Measurements from ENCODE around the gene APOBEC3H.

DNA sequence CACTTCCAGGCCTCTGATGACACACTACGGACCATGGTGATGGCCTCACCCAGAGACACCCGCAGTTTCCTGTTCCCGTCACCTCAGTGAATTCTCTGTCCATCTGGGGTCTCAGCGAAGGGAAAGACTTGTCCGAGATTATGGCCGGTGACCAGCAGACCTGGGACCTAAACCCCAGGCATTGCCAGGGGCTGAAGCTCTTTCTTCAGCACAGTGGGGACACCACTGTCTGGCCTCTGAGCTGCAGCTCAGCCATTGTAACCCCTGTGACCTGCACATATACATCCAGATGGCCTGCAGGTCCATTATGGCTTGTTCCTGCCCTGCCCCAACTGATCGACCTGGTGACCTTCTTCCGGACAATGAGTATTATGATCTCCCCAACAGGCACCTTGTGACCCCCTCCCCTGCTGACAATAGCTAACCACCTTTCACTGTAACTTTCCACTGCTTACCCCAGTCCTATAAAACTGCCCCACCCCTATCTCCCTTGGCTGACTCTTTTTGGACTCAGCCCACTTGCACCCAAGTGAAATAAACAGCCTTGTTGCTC, 33.2 kb downstream of the APOBEC3H start:
- TF ChIP-seq, protein P1, sequence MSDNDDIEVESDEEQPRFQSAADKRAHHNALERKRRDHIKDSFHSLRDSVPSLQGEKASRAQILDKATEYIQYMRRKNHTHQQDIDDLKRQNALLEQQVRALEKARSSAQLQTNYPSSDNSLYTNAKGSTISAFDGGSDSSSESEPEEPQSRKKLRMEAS (IDR thresholded peaks at IDR 0.05): no peak
- TF ChIP-seq, protein P2, sequence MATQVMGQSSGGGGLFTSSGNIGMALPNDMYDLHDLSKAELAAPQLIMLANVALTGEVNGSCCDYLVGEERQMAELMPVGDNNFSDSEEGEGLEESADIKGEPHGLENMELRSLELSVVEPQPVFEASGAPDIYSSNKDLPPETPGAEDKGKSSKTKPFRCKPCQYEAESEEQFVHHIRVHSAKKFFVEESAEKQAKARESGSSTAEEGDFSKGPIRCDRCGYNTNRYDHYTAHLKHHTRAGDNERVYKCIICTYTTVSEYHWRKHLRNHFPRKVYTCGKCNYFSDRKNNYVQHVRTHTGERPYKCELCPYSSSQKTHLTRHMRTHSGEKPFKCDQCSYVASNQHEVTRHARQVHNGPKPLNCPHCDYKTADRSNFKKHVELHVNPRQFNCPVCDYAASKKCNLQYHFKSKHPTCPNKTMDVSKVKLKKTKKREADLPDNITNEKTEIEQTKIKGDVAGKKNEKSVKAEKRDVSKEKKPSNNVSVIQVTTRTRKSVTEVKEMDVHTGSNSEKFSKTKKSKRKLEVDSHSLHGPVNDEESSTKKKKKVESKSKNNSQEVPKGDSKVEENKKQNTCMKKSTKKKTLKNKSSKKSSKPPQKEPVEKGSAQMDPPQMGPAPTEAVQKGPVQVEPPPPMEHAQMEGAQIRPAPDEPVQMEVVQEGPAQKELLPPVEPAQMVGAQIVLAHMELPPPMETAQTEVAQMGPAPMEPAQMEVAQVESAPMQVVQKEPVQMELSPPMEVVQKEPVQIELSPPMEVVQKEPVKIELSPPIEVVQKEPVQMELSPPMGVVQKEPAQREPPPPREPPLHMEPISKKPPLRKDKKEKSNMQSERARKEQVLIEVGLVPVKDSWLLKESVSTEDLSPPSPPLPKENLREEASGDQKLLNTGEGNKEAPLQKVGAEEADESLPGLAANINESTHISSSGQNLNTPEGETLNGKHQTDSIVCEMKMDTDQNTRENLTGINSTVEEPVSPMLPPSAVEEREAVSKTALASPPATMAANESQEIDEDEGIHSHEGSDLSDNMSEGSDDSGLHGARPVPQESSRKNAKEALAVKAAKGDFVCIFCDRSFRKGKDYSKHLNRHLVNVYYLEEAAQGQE (IDR thresholded peaks at IDR 0.05; ENCODE audit: low read depth): no peak
- no peak for TF ChIP-seq POLR2AphosphoS5 (IDR thresholded peaks at IDR 0.05; ENCODE audit: low read depth, low read length)
- TF ChIP-seq ELF1 (IDR thresholded peaks at IDR 0.05; ENCODE audit: borderline replicate concordance, low read depth): no peak
- TF ChIP-seq CTCF (IDR thresholded peaks at IDR 0.05 in 2 of 3, conservative IDR thresholded peaks at IDR 0.05 in 1 of 3; ENCODE audit: borderline replicate concordance in 1 of 3, insufficient read depth in 1 of 3, low read depth in 2 of 3, low read length in 2 of 3): no peak

All from HCT116 (cell line).